Measurements from ENCODE around the gene NARF. TPM values are rescaled to one million over a fixed set of nuclear protein-coding genes. Genes with fewer than 3 reads are reported as not detected.

The NARF gene
- polyA plus RNA-seq, 2 of the 4 experiments (the other 2 are of a cell fraction) = 51.2 to 89.6 TPM

GRCh38 chr17:82418001-82418986, 40.2 kb upstream of the NARF start, which contains the start of the genes HEXD and OGFOD3:
Gene HEXD, plus strand, starts transcription at chr17:82418347. Its CDS starts 1,453 bp downstream, at chr17:82419800.
Gene OGFOD3, minus strand, starts transcription at chr17:82418586. Its CDS starts 101 bp downstream, at chr17:82418485.
- FAIRE-seq (no peak), ATAC-seq (peak; percentile 83 to 86), DNase-seq (ENCODE audit: low read depth in 1 of 2, low spot score in 1 of 2) (peak; percentile 86 to 90)
- Histone ChIP-seq H3K4me2 (peak within 1 kb of the TSS; percentile 99), H3K4me1 (peaks cover 11% of the 10 kb centered on the region; the same call in 2 of the 3 replicates), H3K4me3 (peak within 1 kb of the TSS; percentile 67), H3K9me3 (peaks cover 14% of the 10 kb centered on the region), H3K27ac (peak within 1 kb of the TSS; percentile 92 to 96)
- TF ChIP-seq SMC3 (IDR thresholded peaks at IDR 0.05) (peak; percentile 11; the same call in 2 of the 3 replicates), JUN (IDR thresholded peaks at IDR 0.05) (peak; percentile 94 to 98), PHF8 (IDR thresholded peaks at IDR 0.05; ENCODE audit: borderline replicate concordance, low read depth) (peak; percentile 94; the same call in 1 of the 2 replicates), BHLHE40 (IDR thresholded peaks at IDR 0.05; ENCODE audit: low read depth, low read length) (no peak), NR3C1 (IDR thresholded peaks at IDR 0.05) (no peak), CEBPB (IDR thresholded peaks at IDR 0.05) (no peak), MYC (IDR thresholded peaks at IDR 0.05; ENCODE audit: borderline replicate concordance, low read length) (peak; percentile 94), RFX5 (IDR thresholded peaks at IDR 0.05) (peak; percentile 63; the same call in 1 of the 2 replicates), KDM5A (IDR thresholded peaks at IDR 0.05) (peak; percentile 56), TFCP2L1 (CRISPR knock-in tag; IDR thresholded peaks at IDR 0.05) (0 out of 2 replicates have a peak, but pooled peaks have one; percentile 53), MAX (IDR thresholded peaks at IDR 0.05) (peak; percentile 87), ZSCAN20 (CRISPR knock-in tag; IDR thresholded peaks at IDR 0.05) (0 out of 2 replicates have a peak, but pooled peaks have one; percentile 51), ZNF302 (CRISPR knock-in tag; IDR thresholded peaks at IDR 0.05) (no peak), HDAC2 (IDR thresholded peaks at IDR 0.05) (no peak), RNF2 (IDR thresholded peaks at IDR 0.05; ENCODE audit: borderline replicate concordance, low read depth) (0 out of 2 replicates have a peak, but pooled peaks have one; percentile 27), MAZ (IDR thresholded peaks at IDR 0.05; ENCODE audit: borderline replicate concordance, low read depth, low read length) (peak; percentile 94), POLR2A (IDR thresholded peaks at IDR 0.05; ENCODE audit: low read length) (peak; percentile 81), TP53 (CRISPR knock-in tag; IDR thresholded peaks at IDR 0.05) (peak; percentile 74; the same call in 1 of the 2 replicates)
- TF ChIP-seq, protein P1, sequence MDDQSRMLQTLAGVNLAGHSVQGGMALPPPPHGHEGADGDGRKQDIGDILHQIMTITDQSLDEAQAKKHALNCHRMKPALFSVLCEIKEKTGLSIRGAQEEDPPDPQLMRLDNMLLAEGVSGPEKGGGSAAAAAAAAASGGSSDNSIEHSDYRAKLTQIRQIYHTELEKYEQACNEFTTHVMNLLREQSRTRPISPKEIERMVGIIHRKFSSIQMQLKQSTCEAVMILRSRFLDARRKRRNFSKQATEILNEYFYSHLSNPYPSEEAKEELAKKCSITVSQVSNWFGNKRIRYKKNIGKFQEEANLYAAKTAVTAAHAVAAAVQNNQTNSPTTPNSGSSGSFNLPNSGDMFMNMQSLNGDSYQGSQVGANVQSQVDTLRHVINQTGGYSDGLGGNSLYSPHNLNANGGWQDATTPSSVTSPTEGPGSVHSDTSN (IDR thresholded peaks at IDR 0.05) = 0 out of 2 replicates have a peak, but pooled peaks have one; percentile 27
- TF ChIP-seq, protein P2, sequence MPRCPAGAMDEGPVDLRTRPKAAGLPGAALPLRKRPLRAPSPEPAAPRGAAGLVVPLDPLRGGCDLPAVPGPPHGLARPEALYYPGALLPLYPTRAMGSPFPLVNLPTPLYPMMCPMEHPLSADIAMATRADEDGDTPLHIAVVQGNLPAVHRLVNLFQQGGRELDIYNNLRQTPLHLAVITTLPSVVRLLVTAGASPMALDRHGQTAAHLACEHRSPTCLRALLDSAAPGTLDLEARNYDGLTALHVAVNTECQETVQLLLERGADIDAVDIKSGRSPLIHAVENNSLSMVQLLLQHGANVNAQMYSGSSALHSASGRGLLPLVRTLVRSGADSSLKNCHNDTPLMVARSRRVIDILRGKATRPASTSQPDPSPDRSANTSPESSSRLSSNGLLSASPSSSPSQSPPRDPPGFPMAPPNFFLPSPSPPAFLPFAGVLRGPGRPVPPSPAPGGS (IDR thresholded peaks at IDR 0.05) = peak; percentile 96
- TF ChIP-seq, protein P3, sequence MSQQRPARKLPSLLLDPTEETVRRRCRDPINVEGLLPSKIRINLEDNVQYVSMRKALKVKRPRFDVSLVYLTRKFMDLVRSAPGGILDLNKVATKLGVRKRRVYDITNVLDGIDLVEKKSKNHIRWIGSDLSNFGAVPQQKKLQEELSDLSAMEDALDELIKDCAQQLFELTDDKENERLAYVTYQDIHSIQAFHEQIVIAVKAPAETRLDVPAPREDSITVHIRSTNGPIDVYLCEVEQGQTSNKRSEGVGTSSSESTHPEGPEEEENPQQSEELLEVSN (IDR thresholded peaks at IDR 0.05; ENCODE audit: borderline replicate concordance, low read depth) = peak; percentile 69; the same call in 1 of the 2 replicates
- ChIA-PET CTCF (interaction anchor here (0.9 to 3.4 kb wide), 4 partner anchors 12 to 68 kb away, joined by 5 to 17 read pairs (median 11); no protein-coding TSS in a partner anchor), POLR2A (interaction anchor here (0.6 to 0.8 kb wide), 2 partner anchors 29 to 239 kb away, joined by 3 to 5 read pairs; no protein-coding TSS in a partner anchor)
- WGBS (ENCODE audit: missing lambda C conversion rate) = 1% methylated on average over 26 of the region's 108 CpGs

DNA sequence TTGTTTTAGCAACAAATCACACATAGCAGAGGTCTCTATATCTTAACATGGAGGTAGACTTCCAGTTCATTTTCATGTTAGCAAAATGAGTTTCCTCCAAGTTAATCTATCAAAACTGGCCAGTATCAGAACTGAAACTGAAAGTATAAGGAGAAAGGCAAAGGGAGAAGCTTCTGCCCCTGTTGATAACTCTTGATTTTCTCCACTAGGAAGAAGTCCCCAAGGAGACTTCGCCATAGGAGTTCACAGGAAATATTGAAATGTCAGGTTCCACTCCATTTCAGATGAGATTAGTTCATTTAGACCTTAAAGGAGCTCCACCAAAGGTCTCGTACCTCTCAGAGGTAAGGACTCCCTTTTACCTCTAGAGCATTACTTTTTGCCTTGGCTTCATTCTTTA, 39.0 kb upstream of the NARF start:
- FAIRE-seq = no peak
- peak overlapping the region; percentile 99 for H3K4me2 ChIP-seq
- POLR2A ChIA-PET = no interaction called here
- no peak for TF ChIP-seq GATA3 (IDR thresholded peaks at IDR 0.05; ENCODE audit: borderline replicate concordance)
- no peak for TF ChIP-seq NFE2L2 (conservative IDR thresholded peaks at IDR 0.05; ENCODE audit: low read length)
- no peak for TF ChIP-seq TFCP2L1 (CRISPR knock-in tag; IDR thresholded peaks at IDR 0.05)
- no peak for TF ChIP-seq MAZ (IDR thresholded peaks at IDR 0.05; ENCODE audit: borderline replicate concordance, low read depth, low read length)
- TF ChIP-seq RCOR1 (IDR thresholded peaks at IDR 0.05; ENCODE audit: low read depth, low read length) = no peak
- TF ChIP-seq, protein P4, sequence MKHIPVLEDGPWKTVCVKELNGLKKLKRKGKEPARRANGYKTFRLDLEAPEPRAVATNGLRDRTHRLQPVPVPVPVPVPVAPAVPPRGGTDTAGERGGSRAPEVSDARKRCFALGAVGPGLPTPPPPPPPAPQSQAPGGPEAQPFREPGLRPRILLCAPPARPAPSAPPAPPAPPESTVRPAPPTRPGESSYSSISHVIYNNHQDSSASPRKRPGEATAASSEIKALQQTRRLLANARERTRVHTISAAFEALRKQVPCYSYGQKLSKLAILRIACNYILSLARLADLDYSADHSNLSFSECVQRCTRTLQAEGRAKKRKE (CRISPR knock-in tag; IDR thresholded peaks at IDR 0.05; ENCODE audit: low read depth) = no peak
- TF ChIP-seq CEBPB (IDR thresholded peaks at IDR 0.05) = no peak
- TF ChIP-seq JUN (IDR thresholded peaks at IDR 0.05) = no peak
- TF ChIP-seq, protein P5, sequence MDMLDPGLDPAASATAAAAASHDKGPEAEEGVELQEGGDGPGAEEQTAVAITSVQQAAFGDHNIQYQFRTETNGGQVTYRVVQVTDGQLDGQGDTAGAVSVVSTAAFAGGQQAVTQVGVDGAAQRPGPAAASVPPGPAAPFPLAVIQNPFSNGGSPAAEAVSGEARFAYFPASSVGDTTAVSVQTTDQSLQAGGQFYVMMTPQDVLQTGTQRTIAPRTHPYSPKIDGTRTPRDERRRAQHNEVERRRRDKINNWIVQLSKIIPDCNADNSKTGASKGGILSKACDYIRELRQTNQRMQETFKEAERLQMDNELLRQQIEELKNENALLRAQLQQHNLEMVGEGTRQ (IDR thresholded peaks at IDR 0.05) = no peak
- no peak for TF ChIP-seq SMC3 (IDR thresholded peaks at IDR 0.05)
- TF ChIP-seq, protein P3 (IDR thresholded peaks at IDR 0.05; ENCODE audit: borderline replicate concordance, low read depth) = no peak
- TF ChIP-seq ZFP36 (IDR thresholded peaks at IDR 0.05; ENCODE audit: borderline replicate concordance, partially characterized antibody) = no peak
- no peak for TF ChIP-seq BHLHE40 (IDR thresholded peaks at IDR 0.05; ENCODE audit: low read depth, low read length)
- TF ChIP-seq CHD4 (IDR thresholded peaks at IDR 0.05; ENCODE audit: borderline replicate concordance) = no peak
- no peak for TF ChIP-seq CBX8 (IDR thresholded peaks at IDR 0.05)
- TF ChIP-seq RFX5 (IDR thresholded peaks at IDR 0.05) = no peak

More for the DNA sequence above, 39.0 kb upstream of the NARF start:
- Histone ChIP-seq H3K4me1 (peaks cover 11% of the 10 kb centered on the region; the same call in 2 of the 3 replicates), H3K4me3 (no peak overlapping the region), H3K9me3 (peaks cover 14% of the 10 kb centered on the region), H3K27ac (no peak overlapping the region)
- DNase-seq (ENCODE audit: low read depth in 1 of 2, low spot score in 1 of 2) (no peak), ATAC-seq (no peak)
- 91% methylated on average over 2 of the region's 2 CpGs for WGBS (ENCODE audit: missing lambda C conversion rate)
- CTCF ChIA-PET = interaction anchor here (0.7 to 3.4 kb wide), 8 partner anchors 11 to 214 kb away, joined by 3 to 15 read pairs (median 4); no protein-coding TSS in a partner anchor
